IPS-18a (cell line): Measurements from ENCODE around the gene UBE2L3.

ENCODE experiments used
- H3K27ac ChIP-seq: one replicate; pipeline ENCODE4 v1.5.1; 2013; ENCODE audit warnings: low read length
- H3K27me3 ChIP-seq: one replicate; pipeline ENCODE4 v1.6.1; 2013; ENCODE audit warnings: mild to moderate bottlenecking, low read length; ENCODE audit not compliant: control insufficient read depth, insufficient read depth
- H3K36me3 ChIP-seq: one replicate; pipeline ENCODE4 v1.6.1; 2013; ENCODE audit warnings: low read depth, low read length; ENCODE audit not compliant: control insufficient read depth
- H3K4me1 ChIP-seq: one replicate; pipeline ENCODE4 v1.6.1; 2013; ENCODE audit warnings: low read depth, low read length; ENCODE audit not compliant: control insufficient read depth
- H3K4me3 ChIP-seq: one replicate; pipeline ENCODE4 v1.5.1; 2013; ENCODE audit warnings: low read length
- H3K9ac ChIP-seq: one replicate; pipeline ENCODE4 v1.6.1; 2013; ENCODE audit warnings: mild to moderate bottlenecking, low read length, moderate library complexity
- H3K9me3 ChIP-seq: one replicate; pipeline ENCODE4 v1.6.1; 2013; ENCODE audit warnings: low read depth, low read length; ENCODE audit not compliant: control insufficient read depth

Gene UBE2L3

DNA sequence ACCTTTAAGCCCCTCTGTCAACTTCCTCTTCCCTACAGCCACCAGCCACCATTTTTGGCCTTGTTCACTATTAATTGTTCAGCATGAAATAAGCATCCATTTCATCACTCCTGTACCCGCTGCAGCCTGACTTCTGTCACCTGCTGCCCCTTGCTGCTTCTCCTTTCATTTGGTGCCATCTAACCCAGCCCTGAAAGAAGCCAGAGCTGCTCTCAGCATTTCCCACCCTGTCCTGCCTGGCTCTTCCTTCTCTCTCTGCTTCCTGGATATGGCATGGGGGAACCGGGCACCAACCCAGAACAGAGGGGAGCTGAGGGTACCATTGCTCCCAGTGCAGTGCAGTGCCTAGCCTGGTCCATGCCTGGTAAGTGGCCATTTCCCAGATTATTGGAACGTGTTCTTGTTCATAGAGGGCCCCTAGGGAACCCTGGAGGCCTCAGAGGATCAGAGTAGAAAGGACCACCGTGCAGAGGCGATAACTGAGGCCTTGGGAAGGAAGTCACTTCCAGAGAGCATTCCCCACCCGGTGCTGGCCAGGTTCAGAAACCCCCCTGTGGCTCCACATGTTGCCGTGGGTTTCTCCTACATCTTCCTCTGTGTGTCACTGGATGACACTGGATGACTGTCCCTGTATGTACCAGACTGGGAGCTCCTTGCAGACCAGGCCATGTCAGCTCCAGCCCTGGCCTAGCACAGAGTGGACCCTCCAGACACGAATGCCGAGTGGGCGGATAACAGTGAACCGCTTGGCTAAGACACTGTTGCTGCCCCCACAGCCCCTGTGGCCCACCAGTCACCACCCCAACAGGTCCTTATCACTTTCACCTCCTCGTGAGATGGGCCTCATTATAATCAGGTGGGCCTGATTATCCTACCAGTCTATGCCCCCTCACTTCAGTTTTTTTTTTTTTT, 57.6 kb downstream of the UBE2L3 start:
- H3K4me1 ChIP-seq: no peaks in the 10 kb centered on the region
- no peak overlapping the region for H3K9ac ChIP-seq
- no peak overlapping the region for H3K27ac ChIP-seq
- peaks cover 12% of the 10 kb centered on the region for H3K36me3 ChIP-seq
- H3K4me3 ChIP-seq: no peak overlapping the region
- no peaks in the 10 kb centered on the region for H3K27me3 ChIP-seq
- no peaks in the 10 kb centered on the region for H3K9me3 ChIP-seq

DNA sequence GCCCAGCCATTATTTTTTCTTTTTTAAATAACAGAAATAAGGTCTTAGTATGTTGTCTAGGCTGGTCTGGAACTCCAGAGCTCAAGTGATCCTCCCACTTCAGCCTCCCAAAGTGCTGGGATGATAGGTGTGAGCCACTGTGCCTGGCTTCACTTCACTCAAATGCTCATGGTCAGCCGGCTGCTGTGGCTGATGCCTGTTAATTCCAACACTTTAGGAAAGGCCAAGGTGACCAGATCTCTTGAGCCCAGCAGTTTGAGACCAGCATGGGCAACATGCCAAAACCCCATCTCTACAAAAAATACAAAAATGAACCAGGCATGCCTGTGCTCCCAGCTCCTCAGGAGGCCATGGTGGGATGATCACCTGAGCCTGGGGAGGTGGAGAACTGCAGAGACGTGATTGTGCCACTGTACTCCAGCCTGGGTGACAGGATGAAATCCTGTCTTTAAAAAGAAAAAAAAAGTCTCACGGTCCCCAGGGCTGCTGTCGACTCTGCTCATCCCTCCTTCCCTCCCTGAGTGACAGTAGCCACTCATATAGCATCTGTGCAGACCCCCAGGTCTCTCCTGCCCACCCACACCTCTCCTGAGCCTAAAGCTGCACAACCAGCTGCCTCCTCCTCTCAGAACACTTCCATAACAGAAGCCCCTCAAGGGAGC, 58.7 kb downstream of the UBE2L3 start:
- H3K4me3 ChIP-seq: no peak overlapping the region
- H3K27ac ChIP-seq: no peak overlapping the region
- no peaks in the 10 kb centered on the region for H3K4me1 ChIP-seq
- H3K9ac ChIP-seq: no peak overlapping the region
- H3K36me3 ChIP-seq: peaks cover 12% of the 10 kb centered on the region
- no peaks in the 10 kb centered on the region for H3K27me3 ChIP-seq
- no peaks in the 10 kb centered on the region for H3K9me3 ChIP-seq

DNA sequence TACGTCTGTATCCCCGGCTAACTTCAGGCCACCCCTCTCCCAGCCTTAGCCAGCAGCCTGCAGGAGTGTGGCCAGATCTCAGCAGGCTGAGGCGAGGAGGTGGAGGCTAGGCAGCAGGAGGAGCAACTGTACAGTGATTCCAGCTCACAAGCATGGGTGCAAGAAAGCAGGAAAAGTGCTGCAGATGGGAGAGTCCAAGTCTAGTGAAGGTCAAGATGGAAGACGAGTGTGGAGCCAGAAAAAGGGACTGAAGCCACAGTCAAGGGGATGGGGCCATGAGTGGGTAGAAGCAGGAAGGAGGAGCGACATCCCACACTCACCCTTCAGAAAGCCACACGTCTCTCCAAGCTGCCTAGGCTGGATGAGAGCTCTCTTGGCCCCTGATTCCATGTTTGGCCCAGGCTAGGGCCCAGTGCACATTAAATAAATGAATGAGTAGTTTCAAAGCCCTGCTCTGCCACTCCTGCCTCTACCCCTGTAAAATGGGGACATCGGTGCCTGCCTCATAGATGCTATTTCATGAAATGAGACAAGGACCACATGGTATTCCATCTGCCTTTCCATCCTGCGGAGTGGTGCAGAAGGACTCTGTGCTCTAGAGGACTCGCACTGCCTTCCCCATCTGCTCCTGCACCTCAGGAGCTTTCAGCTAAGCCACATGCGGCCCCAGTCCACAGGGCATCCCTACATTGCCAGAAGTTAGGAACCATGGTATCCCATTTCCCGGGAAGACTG, 59.4 kb downstream of the UBE2L3 start:
- Histone ChIP-seq H3K4me3 (no peak overlapping the region), H3K27ac (no peak overlapping the region), H3K9ac (no peak overlapping the region), H3K4me1 (no peaks in the 10 kb centered on the region), H3K9me3 (no peaks in the 10 kb centered on the region), H3K27me3 (no peaks in the 10 kb centered on the region), H3K36me3 (peaks cover 12% of the 10 kb centered on the region)

DNA sequence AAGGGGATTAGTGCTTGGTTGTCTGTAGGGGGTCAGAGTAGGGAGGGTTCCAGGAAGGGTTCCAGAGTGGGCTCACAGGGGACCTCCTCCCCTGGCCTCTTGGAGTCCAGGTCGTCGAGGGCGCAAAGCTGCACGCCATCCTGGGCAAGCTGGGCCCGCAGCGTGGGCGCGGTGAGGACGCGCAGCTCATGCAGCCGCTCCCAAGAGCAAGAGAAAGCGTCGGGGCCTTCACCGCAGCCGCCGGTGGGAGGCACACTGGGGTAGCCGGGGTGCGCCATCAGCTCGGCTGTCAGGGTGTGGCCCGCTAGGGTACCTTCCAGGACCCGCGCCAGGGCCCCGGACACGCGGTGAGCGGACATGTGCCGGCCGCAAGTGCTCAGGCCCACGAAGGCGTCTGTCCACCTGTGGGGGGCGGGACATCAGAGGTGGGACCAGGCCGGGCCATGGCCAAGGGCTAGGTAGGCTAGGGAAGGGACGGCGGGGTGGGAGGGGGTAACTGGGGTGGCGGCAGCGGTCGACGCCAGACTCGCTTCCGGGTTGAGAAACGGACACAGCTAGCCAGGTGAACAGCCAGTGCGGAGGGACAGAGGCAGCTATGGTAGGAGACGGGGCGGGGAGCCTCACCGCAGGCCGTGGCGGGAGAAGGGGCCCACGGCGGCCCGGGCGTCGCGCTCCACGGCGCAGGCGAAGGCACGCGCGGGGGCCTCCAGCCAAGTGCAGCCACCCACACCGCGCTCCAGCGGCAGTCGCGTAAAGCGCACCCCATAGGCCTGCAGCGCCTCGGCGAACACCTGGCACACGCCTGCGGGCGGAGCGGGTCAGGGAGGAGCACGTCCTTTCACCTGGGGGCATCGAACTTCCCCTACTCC, 61.1 kb downstream of the UBE2L3 start:
- H3K27me3 ChIP-seq: no peaks in the 10 kb centered on the region
- H3K36me3 ChIP-seq: peaks cover 4% of the 10 kb centered on the region
- peak overlapping the region; percentile 95 for H3K9ac ChIP-seq
- peak overlapping the region; percentile 91 for H3K4me3 ChIP-seq
- H3K9me3 ChIP-seq: no peaks in the 10 kb centered on the region
- no peak overlapping the region for H3K27ac ChIP-seq
- H3K4me1 ChIP-seq: no peaks in the 10 kb centered on the region

DNA sequence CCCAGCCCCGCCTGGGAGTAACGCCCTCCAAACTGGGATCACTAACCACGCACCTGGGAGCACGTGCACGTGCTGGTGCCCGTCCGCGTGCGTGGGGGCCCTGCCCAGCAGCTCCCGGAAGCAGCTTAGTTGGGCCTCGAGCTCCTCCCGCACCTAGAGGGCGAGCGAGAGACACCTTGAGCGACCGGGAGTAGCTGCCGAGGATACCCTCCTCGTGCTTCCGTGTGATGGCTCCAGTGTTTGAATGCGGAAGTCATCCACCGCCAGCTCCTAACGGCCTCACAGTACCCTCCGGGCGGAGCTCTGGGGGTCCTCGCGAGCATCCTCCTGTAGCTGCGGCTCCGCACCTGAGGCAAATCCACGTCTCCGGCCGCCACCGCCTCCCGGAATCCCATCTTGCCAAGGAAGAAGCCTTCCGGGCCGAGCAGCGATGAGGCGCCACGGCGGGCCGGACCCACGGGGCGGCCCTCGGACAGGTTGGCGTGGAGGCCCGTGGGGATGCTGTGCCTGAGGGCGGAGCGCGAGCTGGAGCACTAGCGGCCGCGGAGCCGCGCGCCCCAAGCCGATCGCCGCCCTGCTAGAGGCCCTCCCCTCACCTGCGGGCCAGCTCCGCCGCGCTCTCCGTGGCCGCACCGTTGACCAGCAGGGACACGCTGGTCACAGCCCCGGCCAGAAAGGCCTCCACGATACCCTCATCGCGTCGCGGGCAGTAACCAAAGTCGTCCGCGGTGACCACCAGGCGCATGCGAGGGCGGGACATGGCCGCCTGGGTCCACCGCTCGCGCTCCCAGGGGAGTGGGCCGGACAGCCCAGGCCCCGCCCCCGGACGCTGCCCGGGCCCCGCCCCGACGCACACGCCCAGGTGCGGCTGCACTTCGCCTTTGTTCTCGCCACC, 62.0 kb downstream of the UBE2L3 start, which contains the start of gene YDJC:
TSS of gene YDJC (minus strand) at position 768 of the 895 bp plus-strand sequence. CDS start at position 760, 8 bp downstream.
- Histone ChIP-seq H3K36me3 (peaks cover 4% of the 10 kb centered on the region), H3K9me3 (no peaks in the 10 kb centered on the region), H3K27ac (peak within 1 kb of the TSS; percentile 60), H3K27me3 (no peaks in the 10 kb centered on the region), H3K9ac (peak within 1 kb of the TSS; percentile 95), H3K4me1 (no peaks in the 10 kb centered on the region), H3K4me3 (peak within 1 kb of the TSS; percentile 91)

DNA sequence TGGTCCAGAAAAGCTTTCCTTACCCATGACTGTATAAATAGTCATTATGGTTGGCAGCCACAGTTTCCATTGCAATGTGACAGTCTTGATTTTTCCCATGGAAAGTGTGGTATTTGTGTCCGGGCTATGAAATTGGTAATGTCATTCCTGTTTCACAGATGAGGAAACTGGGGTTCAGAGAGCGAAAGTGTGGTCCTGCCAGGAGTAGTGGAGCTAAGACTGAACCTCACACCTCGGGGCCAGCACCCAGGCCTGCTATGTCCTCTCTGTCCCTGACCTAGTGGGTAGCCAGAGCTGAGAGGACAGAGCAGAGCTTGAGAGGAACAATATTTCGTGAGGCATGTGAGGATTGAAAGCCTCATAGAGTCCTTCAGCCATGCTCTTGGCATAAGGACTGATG, 63.5 kb downstream of the UBE2L3 start:
- no peak overlapping the region for H3K4me3 ChIP-seq
- no peaks in the 10 kb centered on the region for H3K9me3 ChIP-seq
- no peaks in the 10 kb centered on the region for H3K4me1 ChIP-seq
- H3K9ac ChIP-seq: no peak overlapping the region
- H3K27me3 ChIP-seq: no peaks in the 10 kb centered on the region
- peaks cover 4% of the 10 kb centered on the region for H3K36me3 ChIP-seq
- H3K27ac ChIP-seq: no peak overlapping the region

DNA sequence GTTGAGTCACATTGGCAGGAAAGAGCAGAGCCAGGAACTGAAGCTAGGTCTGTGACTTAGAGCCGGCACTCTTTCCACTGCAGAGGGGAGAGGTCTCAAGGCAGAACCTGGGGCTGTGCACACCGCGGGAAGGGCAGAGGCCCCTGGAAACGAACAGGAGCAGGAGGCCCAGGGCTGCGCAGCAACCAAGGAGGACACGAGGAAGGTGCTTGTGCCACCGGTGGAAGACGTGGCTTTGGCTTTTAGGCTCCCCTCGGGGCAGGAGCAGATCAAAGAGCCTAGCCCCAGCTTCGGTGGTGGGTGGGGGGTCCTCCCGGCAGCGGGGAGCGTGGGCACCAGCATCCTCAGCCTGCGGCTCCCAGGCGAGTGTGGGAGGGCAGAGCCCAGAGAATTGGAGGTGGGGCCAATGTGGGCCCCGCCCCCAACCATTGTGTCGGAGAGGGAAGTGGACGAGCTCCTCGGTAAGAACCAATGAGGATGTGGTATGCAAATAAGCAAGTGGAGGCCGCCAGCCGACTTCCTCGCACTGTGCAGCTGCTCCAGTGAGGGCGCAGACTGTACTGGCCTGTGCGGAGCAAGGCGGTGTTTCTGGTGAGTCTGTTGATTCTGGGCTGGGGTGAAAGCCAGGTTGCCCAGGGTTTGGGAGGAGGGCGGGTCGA, 64.9 kb downstream of the UBE2L3 start, which contains the start of gene CCDC116:
TSS of gene CCDC116 (plus strand) at position 524 of the 659 bp plus-strand sequence. CDS start 422 bp downstream, outside the sequence.
- no peak within 1 kb of the TSS for H3K4me3 ChIP-seq
- H3K4me1 ChIP-seq: no peaks in the 10 kb centered on the region
- no peak within 1 kb of the TSS for H3K27ac ChIP-seq
- H3K36me3 ChIP-seq: peaks cover 4% of the 10 kb centered on the region
- H3K9ac ChIP-seq: no peak within 1 kb of the TSS
- H3K9me3 ChIP-seq: no peaks in the 10 kb centered on the region
- H3K27me3 ChIP-seq: no peaks in the 10 kb centered on the region

DNA sequence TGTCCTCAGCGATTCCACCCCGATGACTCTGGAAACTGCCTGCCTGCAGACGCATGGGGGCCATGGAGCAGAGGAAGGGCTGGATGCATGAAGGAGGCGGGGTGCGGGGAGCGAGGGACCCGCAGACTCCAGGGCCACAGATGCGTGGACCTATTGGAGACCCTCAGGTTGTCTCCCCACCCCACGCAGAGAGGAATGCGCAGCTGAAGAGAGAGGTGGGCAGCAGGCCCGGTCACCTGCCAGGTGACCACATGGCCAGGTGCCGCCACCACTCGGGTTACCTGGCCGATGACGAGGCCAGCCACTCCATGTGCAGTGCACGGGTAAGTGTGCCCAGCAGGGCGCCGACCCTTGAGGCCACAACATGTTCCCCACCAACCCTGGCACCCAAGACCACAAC, 65.4 kb downstream of the UBE2L3 start:
- Histone ChIP-seq H3K36me3 (peaks cover 4% of the 10 kb centered on the region), H3K9ac (no peak overlapping the region), H3K27ac (no peak overlapping the region), H3K9me3 (no peaks in the 10 kb centered on the region), H3K27me3 (no peaks in the 10 kb centered on the region), H3K4me1 (no peaks in the 10 kb centered on the region), H3K4me3 (no peak overlapping the region)

DNA sequence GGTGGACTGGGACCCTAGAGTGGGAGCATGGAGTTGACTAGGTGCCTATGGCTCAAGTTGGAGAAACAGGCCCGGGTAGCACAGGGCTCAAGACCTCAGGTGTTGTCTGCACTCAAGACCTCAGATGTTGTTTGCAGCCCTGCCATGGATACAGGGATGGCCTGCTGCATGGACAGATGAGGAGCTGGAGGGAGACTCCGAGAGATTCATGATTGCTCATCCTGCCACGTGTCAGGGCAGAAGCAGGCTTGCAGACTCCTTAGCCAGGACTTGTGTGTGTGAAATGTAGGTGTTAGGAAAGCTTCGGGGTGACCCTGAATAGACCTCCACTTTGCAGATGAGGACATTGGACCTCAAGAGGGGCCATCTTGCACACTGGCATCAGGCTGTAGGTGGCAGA, 66.0 kb downstream of the UBE2L3 start:
- H3K27me3 ChIP-seq: no peaks in the 10 kb centered on the region
- no peak overlapping the region for H3K27ac ChIP-seq

DNA sequence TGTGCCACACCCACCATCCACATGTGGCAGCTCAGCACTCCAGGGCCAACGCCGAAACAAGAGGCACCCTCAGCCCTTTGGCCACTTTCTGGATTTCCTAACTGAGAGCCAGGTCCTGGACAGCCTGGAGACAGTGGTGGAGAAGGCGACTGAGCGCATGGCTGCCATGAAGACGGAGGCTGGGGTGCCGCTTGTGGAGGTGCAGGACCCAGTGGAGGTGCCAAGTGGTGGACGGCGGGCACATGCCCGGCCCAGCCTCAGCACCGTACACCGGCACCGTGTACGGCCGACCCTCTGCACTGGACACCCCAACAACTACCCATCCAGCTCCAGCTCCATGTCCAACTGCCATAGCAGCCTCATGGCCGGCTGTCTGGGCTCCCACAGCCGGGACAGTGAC, 66.6 kb downstream of the UBE2L3 start:
- no peaks in the 10 kb centered on the region for H3K9me3 ChIP-seq
- H3K36me3 ChIP-seq: no peaks in the 10 kb centered on the region
- H3K4me3 ChIP-seq: no peak overlapping the region
- no peak overlapping the region for H3K9ac ChIP-seq
- H3K27me3 ChIP-seq: no peaks in the 10 kb centered on the region
- no peak overlapping the region for H3K27ac ChIP-seq
- H3K4me1 ChIP-seq: no peaks in the 10 kb centered on the region

More for the DNA sequence above, 66.0 kb downstream of the UBE2L3 start:
- H3K4me1 ChIP-seq: no peaks in the 10 kb centered on the region
- H3K9ac ChIP-seq: no peak overlapping the region
- H3K4me3 ChIP-seq: no peak overlapping the region
- no peaks in the 10 kb centered on the region for H3K36me3 ChIP-seq
- no peaks in the 10 kb centered on the region for H3K9me3 ChIP-seq
